SK-N-MC (cell line): Measurements from ENCODE around the gene AOPEP.

Experiments
- DNase-seq: peaks from one replicate; pipeline ENCODE4 v3.0.0-alpha.2; 2011; ENCODE audit warnings: low read depth, low spot score
- H3K27ac ChIP-seq: fragments of 200-600 bp; sonication (generic); 2 replicates; pipeline ENCODE4 v1.5.1; 2016; ENCODE audit warnings: mixed run types
- H3K36me3 ChIP-seq: fragments of 200-600 bp; sonication (generic); 2 replicates; pipeline ENCODE4 v1.6.1; 2017; ENCODE audit warnings: antibody characterized with exemption, low read length, mixed read lengths; ENCODE audit not compliant: insufficient read depth
- H3K4me3 ChIP-seq: fragments of 200-600 bp; sonication (generic); 2 replicates; pipeline ENCODE4 v1.5.1; 2016
- H3K9ac ChIP-seq: fragments of 200-600 bp; sonication (generic); 2 replicates; pipeline ENCODE4 v1.8.0; 2017; ENCODE audit warnings: mixed run types, mixed read lengths; ENCODE audit not compliant: insufficient read length
- H3K9me3 ChIP-seq: fragments of 200-600 bp; sonication (generic); 2 replicates; pipeline ENCODE4 v1.6.1; 2017; ENCODE audit warnings: low read depth, mild to moderate bottlenecking, antibody characterized with exemption, low read length, moderate library complexity, mixed read lengths
- EZH2 ChIP-seq: fragments of 200-600 bp; sonication (generic); IDR thresholded peaks from one replicate; pipeline ENCODE4 v1.6.1; 2017; ENCODE audit warnings: antibody characterized with exemption
- FOXP2 ChIP-seq: optimal IDR thresholded peaks from 2 replicates; pipeline ENCODE3; 2011; ENCODE audit warnings: mild to moderate bottlenecking, moderate library complexity; ENCODE audit not compliant: insufficient read depth; ENCODE audit errors: extremely low read length, control extremely low read depth
- POLR2AphosphoS5 ChIP-seq: IDR thresholded peaks from 2 replicates; pipeline ENCODE4 v1.6.1; 2012; ENCODE audit warnings: mild to moderate bottlenecking, low read depth, low read length, borderline replicate concordance

The AOPEP gene

DNA sequence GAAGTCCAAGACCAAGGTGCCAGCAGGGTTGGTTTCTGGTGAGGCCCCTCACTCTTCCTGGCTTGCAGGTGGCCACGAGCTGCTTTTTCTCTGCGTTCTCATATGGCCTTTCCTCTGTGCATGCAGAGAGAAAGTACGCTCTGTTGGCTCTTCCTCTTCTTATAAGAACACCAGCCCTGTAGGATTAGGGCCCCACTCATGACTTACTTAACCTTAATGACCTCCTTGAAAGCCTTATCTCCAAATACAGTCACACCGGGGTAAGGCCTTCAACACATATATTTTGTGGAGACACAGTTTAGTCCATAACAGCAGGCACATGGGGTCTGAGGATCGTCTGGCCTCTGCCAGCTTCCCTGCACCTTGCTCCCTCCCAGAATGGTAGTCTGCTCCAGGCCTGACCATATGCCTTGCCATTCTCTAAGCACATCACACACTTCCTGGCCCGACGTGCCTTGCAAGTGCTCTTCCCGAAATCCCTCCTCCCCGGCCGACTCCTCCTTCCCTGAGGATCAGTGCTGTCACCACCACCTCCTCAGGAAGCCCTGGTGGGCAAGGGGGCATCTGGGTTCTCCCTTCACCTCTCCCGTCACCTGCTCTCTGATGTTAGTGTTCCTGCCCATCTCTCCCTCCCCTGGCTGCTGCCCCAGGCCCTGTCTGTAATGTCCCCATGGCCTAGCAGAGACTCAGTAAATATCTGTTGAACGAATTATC, 200.7 kb downstream of the AOPEP start:
- H3K9me3 ChIP-seq = no peaks in the 10 kb centered on the region
- no peak overlapping the region for H3K27ac ChIP-seq
- H3K36me3 ChIP-seq = no peaks in the 10 kb centered on the region
- DNase-seq = no peak
- no peak overlapping the region for H3K4me3 ChIP-seq
- H3K9ac ChIP-seq = no peak overlapping the region
- TF ChIP-seq POLR2AphosphoS5 (no peak), EZH2 (no peak), FOXP2 (no peak)

- no peaks in the 10 kb centered on the region for H3K9me3 ChIP-seq
- H3K9ac ChIP-seq = no peak overlapping the region
- no peak for DNase-seq
- TF ChIP-seq EZH2 (no peak), FOXP2 (no peak), POLR2AphosphoS5 (no peak)
- H3K36me3 ChIP-seq = no peaks in the 10 kb centered on the region
- H3K27ac ChIP-seq = no peak overlapping the region
- H3K4me3 ChIP-seq = no peak overlapping the region
Measured at GRCh38 chr9:94927762-94928670, 201.5 kb downstream of the AOPEP start.

DNA sequence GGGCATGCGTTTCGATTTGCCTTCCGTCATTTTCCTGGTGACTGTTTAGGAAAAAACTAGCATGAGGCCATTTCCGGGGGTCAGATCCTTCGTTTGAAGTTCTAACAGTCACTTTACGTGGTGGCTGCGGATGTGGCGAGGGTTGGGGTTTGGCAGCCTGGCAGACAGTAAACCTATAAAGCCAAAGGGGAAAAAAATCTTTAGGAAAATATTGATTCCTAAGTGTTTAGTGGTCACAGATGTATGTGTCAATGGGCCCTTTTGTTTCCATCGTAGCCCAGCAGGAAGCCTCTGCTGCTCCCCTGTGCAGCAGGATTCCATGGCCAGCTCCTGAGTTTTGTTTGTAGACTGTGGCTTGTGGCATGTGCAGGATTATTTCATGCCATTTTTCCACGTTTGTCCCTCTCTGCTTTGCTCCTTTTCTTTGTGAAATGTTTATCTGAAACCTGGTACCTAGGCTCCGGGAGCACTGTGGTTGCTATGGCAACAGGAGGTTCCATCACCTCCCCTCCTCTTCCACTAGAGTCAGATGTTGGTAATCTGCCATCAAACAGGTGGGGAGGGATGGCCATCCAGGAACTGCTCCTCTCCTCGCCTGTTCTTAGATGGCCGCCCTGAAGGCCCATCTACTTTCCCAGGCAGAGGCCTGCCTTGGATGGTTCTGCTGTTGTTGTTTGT, 202.3 kb downstream of the AOPEP start:
- H3K4me3 ChIP-seq = no peak overlapping the region
- H3K36me3 ChIP-seq = no peaks in the 10 kb centered on the region
- H3K9ac ChIP-seq = no peak overlapping the region
- no peak for TF ChIP-seq POLR2AphosphoS5
- TF ChIP-seq EZH2 = no peak
- TF ChIP-seq FOXP2 = no peak
- H3K9me3 ChIP-seq = no peaks in the 10 kb centered on the region
- DNase-seq = no peak
- H3K27ac ChIP-seq = no peak overlapping the region

DNA sequence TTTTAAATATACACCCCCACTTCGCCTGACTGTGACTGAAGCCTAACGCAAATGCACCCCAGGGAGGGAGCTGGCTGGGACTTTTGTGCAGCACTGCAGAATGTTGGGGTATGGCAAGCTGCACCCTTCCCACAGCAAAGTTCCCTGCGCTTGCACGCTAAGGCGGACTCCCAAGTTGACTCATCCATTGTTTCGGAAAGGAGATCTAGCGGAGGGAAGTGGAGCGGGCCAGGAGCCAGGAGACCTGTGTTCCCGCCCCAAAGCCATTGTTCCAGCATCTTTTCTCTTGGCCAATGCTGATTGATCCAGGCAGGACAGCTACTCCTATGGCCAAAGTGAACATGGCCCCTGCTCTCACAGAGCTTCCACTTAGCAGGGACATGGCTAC, 202.9 kb downstream of the AOPEP start:
- Histone ChIP-seq H3K9ac (no peak overlapping the region), H3K36me3 (no peaks in the 10 kb centered on the region), H3K4me3 (no peak overlapping the region), H3K27ac (no peak overlapping the region), H3K9me3 (no peaks in the 10 kb centered on the region)
- TF ChIP-seq POLR2AphosphoS5 = no peak
- no peak for TF ChIP-seq EZH2
- TF ChIP-seq FOXP2 = no peak
- no peak for DNase-seq

- Histone ChIP-seq H3K4me3 (no peak overlapping the region), H3K27ac (no peak overlapping the region), H3K36me3 (no peaks in the 10 kb centered on the region), H3K9me3 (no peaks in the 10 kb centered on the region), H3K9ac (no peak overlapping the region)
- no peak for DNase-seq
- TF ChIP-seq POLR2AphosphoS5 (no peak), EZH2 (no peak), FOXP2 (no peak)
Measured at GRCh38 chr9:94931036-94931633, 204.6 kb downstream of the AOPEP start.

DNA sequence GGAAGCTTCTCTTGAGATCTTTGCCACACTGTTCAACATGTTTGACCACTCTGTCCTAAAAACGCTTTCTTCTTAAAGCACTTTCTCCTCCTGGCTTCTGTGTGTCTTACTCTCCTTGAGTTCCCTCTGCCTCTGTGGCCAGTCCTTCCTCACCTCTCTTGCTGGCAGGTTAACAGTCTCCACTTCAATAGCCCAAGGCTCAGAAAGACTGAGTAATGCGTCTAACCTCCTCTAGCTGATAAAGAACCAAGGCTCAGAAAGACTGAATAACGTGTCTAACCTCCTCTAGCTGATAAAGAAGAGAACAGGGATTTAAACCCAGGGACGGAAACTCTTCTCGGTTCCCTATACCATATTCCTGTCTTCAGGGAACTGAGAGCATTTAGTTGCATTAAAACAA, 205.2 kb downstream of the AOPEP start:
- no peaks in the 10 kb centered on the region for H3K9me3 ChIP-seq
- no peak for DNase-seq
- no peak for TF ChIP-seq POLR2AphosphoS5
- no peak for TF ChIP-seq EZH2
- TF ChIP-seq FOXP2 = no peak
- no peak overlapping the region for H3K4me3 ChIP-seq
- no peaks in the 10 kb centered on the region for H3K36me3 ChIP-seq
- no peak overlapping the region for H3K9ac ChIP-seq
- no peak overlapping the region for H3K27ac ChIP-seq

DNA sequence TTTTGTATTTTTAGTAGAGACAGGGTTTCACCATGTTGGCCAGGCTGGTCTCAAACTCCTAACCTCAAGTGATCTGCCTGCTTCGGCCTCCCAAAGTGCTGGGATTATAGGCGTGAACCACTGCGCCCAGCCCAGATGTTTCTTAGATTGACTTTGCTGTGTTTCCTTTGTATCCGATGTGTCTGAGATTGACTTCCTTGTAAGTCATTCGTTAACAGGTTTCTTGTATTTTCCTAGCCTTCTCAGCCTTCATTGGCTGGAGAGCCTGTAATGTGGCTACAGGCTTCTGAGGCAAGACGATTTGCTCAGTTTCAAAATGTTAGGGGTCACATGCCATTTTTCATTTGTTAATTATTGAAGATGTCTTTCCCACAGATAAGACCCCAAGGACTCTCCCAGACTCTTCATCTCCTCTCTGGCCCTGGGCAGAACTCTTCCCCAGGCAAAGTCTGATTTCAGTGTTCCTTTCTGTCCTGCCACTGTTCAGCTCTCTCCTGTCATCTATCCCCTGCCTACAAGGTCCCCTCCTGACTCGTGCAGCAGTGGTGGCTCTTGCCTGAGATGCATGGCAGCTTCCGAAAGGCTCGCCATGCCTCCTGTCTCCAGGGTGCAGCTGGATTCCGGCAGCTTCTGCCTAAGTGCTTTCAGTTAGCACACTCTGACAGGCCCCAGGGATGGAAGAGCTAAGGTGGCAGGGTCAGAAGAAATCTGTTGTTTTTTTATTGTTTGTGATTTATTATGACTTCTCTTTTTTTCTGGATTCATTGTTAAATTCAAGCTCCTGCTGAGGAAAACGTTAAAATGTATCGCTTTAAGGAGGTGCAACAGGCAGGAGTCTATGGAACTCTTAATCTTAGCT, 206.4 kb downstream of the AOPEP start:
- no peak for DNase-seq
- no peak overlapping the region for H3K4me3 ChIP-seq
- H3K27ac ChIP-seq = no peak overlapping the region
- no peaks in the 10 kb centered on the region for H3K36me3 ChIP-seq
- no peak for TF ChIP-seq POLR2AphosphoS5
- TF ChIP-seq FOXP2 = no peak
- no peak for TF ChIP-seq EZH2
- H3K9ac ChIP-seq = no peak overlapping the region
- H3K9me3 ChIP-seq = no peaks in the 10 kb centered on the region

GRCh38 chr9:94933511-94933828, 207.0 kb downstream of the AOPEP start:
- Histone ChIP-seq H3K9ac (no peak overlapping the region), H3K36me3 (no peaks in the 10 kb centered on the region), H3K4me3 (no peak overlapping the region), H3K9me3 (no peaks in the 10 kb centered on the region), H3K27ac (no peak overlapping the region)
- TF ChIP-seq FOXP2 (no peak), EZH2 (no peak), POLR2AphosphoS5 (no peak)
- DNase-seq = no peak
